SU-DHL-6 (cell line): ENCODE measurements around the gene TTLL11.

Experiments used
- H2AFZ ChIP-seq: fragments of 200-600 bp; sonication (generic); 2 replicates; pipeline ENCODE4 v1.6.1; 2014; ENCODE audit warnings: low read depth, mild to moderate bottlenecking, moderate library complexity, mixed read lengths, antibody characterized with exemption, low read length; ENCODE audit not compliant: severe bottlenecking
- H3F3A ChIP-seq: fragments of 200-600 bp; shearing (Covaris generic); 2 replicates; pipeline ENCODE4 v1.6.0; 2016; ENCODE audit warnings: antibody characterized with exemption, mild to moderate bottlenecking; ENCODE audit not compliant: insufficient read depth
- H3K27ac ChIP-seq: fragments of 200-600 bp; sonication (generic); 2 replicates; pipeline ENCODE4 v1.5.1; 2016; ENCODE audit warnings: low read depth, mild to moderate bottlenecking, low read length, moderate library complexity, mixed read lengths
- H3K27me3 ChIP-seq: fragments of 200-600 bp; sonication (generic), shearing (Covaris generic); 2 replicates; pipeline ENCODE4 v1.6.0; 2014; ENCODE audit warnings: mild to moderate bottlenecking, low read length
- H3K36me3 ChIP-seq: fragments of 200-600 bp; sonication (generic); 2 replicates; pipeline ENCODE4 v1.6.1; 2014; ENCODE audit warnings: mild to moderate bottlenecking, low read length, mixed read lengths
- H3K4me2 ChIP-seq: fragments of 300-600, 200-600 bp; shearing (Covaris generic), sonication (generic); 2 replicates; pipeline ENCODE4 v1.6.0; 2014; ENCODE audit warnings: low read length, low read depth, mild to moderate bottlenecking; ENCODE audit not compliant: poor library complexity, severe bottlenecking
- H3K4me3 ChIP-seq: fragments of 200-600 bp; sonication (generic); 2 replicates; pipeline ENCODE4 v1.5.1; 2014; ENCODE audit warnings: antibody characterized with exemption, low read length, mild to moderate bottlenecking, mixed read lengths; ENCODE audit not compliant: insufficient read depth, poor library complexity, severe bottlenecking
- H3K79me2 ChIP-seq: fragments of 200-600 bp; sonication (generic); 2 replicates; pipeline ENCODE4 v1.6.1; 2014; ENCODE audit warnings: mild to moderate bottlenecking, low read length, moderate library complexity; ENCODE audit not compliant: insufficient read depth
- H3K9ac ChIP-seq: fragments of 200-600 bp; sonication (generic); 2 replicates; pipeline ENCODE4 v1.7.0; 2014; ENCODE audit warnings: mild to moderate bottlenecking, low read length
- H3K9me2 ChIP-seq: fragments of 200-600 bp; sonication (generic); replicated peaks from 2 replicates; pipeline ENCODE4 v1.6.1; 2014; ENCODE audit warnings: low read length; ENCODE audit not compliant: insufficient read depth
- H3K9me3 ChIP-seq: fragments of 200-600 bp; sonication (generic); 2 replicates; pipeline ENCODE4 v1.6.1; 2014; ENCODE audit warnings: low read length, mixed read lengths; ENCODE audit not compliant: insufficient read depth
- H4K20me1 ChIP-seq: fragments of 200-600 bp; sonication (generic); 2 replicates; pipeline ENCODE4 v1.6.1; 2014; ENCODE audit warnings: low read depth, mild to moderate bottlenecking, antibody characterized with exemption, low read length, moderate library complexity, mixed read lengths
- EZH2phosphoT487 ChIP-seq: fragments of 200-600 bp; sonication (generic), shearing (Covaris generic); conservative IDR thresholded peaks from 2 replicates; pipeline ENCODE4 v1.6.1; 2018; ENCODE audit warnings: mild to moderate bottlenecking, antibody characterized with exemption, low read length, moderate library complexity, mixed read lengths
- TF ChIP-seq, protein P1 (sequence below): fragments of 200-600 bp; sonication (generic); IDR thresholded peaks from one replicate; pipeline ENCODE4 v1.5.1; 2017; ENCODE audit warnings: antibody characterized with exemption, mild to moderate bottlenecking, low read length, moderate library complexity; ENCODE audit not compliant: insufficient read depth, poor library complexity, severe bottlenecking

TTLL11 gene

DNA sequence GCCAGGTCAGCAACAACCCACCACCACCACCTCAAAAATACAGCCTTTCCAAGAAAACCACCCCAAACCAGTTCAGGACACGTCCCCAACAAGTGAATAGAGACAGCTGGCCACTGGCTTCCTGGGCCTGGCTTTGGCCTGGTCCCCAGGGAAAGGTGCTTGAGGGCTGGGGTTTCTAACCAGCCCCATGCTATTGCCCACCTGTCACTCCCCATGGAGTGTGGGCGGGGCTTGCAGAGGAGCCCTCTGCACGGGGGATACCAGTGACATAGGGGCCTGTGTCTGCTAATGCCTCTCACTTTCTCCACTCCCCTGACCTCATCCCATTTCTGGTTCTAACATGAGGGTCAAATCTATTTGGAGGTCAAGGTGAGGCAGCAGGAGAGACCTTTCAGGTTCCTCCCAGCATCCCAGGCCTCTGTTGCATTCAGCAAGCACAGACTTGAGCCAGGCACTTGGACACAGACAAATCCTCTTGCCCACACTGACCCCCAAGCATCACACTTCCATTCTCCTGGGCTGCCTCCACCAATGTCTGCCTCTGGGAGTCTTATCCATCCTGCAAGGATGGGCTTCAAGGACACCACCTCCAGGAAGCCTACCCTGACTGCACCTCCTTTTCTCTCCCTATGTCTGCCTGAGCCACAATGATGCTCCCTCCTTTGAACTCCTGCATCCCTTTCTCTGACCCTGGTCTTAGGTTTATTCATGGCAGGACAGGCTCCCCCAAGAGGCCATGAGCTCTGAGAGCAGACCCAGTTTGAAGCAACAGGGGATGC is 16.1 kb upstream of the TTLL11 start:
- H3F3A ChIP-seq, result no peaks in the 10 kb centered on the region
- TF ChIP-seq, protein P1, sequence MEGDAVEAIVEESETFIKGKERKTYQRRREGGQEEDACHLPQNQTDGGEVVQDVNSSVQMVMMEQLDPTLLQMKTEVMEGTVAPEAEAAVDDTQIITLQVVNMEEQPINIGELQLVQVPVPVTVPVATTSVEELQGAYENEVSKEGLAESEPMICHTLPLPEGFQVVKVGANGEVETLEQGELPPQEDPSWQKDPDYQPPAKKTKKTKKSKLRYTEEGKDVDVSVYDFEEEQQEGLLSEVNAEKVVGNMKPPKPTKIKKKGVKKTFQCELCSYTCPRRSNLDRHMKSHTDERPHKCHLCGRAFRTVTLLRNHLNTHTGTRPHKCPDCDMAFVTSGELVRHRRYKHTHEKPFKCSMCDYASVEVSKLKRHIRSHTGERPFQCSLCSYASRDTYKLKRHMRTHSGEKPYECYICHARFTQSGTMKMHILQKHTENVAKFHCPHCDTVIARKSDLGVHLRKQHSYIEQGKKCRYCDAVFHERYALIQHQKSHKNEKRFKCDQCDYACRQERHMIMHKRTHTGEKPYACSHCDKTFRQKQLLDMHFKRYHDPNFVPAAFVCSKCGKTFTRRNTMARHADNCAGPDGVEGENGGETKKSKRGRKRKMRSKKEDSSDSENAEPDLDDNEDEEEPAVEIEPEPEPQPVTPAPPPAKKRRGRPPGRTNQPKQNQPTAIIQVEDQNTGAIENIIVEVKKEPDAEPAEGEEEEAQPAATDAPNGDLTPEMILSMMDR, result no peak
- no peak for TF ChIP-seq EZH2phosphoT487
- H3K4me2 ChIP-seq, result no peak overlapping the region
- H2AFZ ChIP-seq, result no peak overlapping the region
- no peak overlapping the region for H3K4me3 ChIP-seq
- no peaks in the 10 kb centered on the region for H3K9me2 ChIP-seq
- no peaks in the 10 kb centered on the region for H4K20me1 ChIP-seq
- no peak overlapping the region for H3K9ac ChIP-seq
- no peaks in the 10 kb centered on the region for H3K9me3 ChIP-seq
- H3K36me3 ChIP-seq, result no peaks in the 10 kb centered on the region
- H3K27ac ChIP-seq, result no peak overlapping the region
- H3K27me3 ChIP-seq, result no peaks in the 10 kb centered on the region
- H3K79me2 ChIP-seq, result no peaks in the 10 kb centered on the region

DNA sequence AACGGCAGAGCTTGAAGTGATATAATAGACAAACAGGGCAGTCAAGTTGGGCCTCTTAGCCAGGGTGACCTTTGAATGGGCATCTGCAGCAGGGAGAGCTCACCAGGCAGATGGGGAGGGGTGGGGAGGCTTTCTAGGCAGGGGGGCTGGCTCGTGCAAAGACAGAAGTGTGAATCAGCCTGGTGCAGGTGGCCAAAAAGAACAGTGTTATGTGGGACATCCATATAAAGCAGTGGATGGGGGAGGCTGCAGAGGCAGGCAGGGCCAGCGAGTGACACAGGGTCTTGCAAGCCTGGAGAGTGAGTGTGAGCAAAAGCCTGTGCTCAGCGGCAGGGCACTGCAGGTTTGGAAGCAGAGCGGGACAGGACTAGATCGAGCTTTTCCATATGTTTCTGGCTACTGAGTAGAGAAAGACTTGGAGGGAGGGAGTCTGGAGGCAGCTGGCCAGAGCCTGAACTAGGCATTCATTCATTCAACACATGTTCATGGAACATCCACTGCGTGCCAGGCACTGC is 14.2 kb upstream of the TTLL11 start:
- Histone ChIP-seq H3K9me3 (no peaks in the 10 kb centered on the region), H2AFZ (no peak overlapping the region), H4K20me1 (no peaks in the 10 kb centered on the region), H3K27me3 (no peaks in the 10 kb centered on the region), H3K4me3 (no peak overlapping the region), H3K9me2 (no peaks in the 10 kb centered on the region), H3K4me2 (no peak overlapping the region), H3K79me2 (no peaks in the 10 kb centered on the region), H3K36me3 (no peaks in the 10 kb centered on the region), H3K27ac (no peak overlapping the region), H3F3A (no peaks in the 10 kb centered on the region), H3K9ac (no peak overlapping the region)
- no peak for TF ChIP-seq EZH2phosphoT487
- TF ChIP-seq, protein P1, result no peak

DNA sequence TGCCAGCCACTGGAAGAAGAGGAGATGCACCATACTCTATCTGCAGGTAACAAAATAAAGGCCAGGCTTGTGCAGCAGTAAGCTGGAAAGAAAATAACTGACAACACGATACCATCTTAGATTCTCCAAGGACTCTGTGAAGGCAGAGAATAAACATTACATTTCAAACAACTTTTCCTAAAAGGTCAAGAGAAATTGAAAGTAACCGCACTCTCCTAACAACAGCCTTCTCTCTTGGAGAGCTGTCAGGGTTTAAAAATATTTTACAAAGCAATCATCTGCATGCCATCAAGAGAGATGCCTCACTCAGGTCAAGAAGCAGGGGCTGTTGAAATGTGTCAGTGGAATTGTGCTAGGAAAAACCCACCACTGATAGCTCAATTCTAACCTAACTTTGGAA is 13.5 kb upstream of the TTLL11 start:
- Histone ChIP-seq H3F3A (no peaks in the 10 kb centered on the region), H3K27ac (no peak overlapping the region), H3K79me2 (no peaks in the 10 kb centered on the region), H3K9me3 (no peaks in the 10 kb centered on the region), H4K20me1 (no peaks in the 10 kb centered on the region), H3K4me2 (no peak overlapping the region), H3K9ac (no peak overlapping the region), H3K9me2 (no peaks in the 10 kb centered on the region), H3K36me3 (no peaks in the 10 kb centered on the region), H3K27me3 (no peaks in the 10 kb centered on the region), H3K4me3 (no peak overlapping the region), H2AFZ (no peak overlapping the region)
- TF ChIP-seq, protein P1, result no peak
- TF ChIP-seq EZH2phosphoT487, result no peak
